Measurements from ENCODE around the gene CYBRD1.
"Not testable (repeated sequence)": the region's sequence is repeated elsewhere in the genome, so short reads cannot be mapped to it uniquely, and the experiment has no call there.

Gene CYBRD1

GRCh38 chr2:171516793-171517192, 5.5 kb upstream of the CYBRD1 start:
- DNase-seq (ENCODE audit: low spot score), result no peak

GRCh38 chr2:171520471-171520870, 1.8 kb upstream of the CYBRD1 start:
- no peak for DNase-seq (ENCODE audit: low spot score)

- DNase-seq (ENCODE audit: low spot score), result no peak
These were observed 768 bp upstream of the CYBRD1 start for GRCh38 chr2:171521361-171522051.

- peak; percentile 47 for DNase-seq (ENCODE audit: low spot score)
These were observed 464 bp downstream of the CYBRD1 start for GRCh38 chr2:171522788-171523087.

GRCh38 chr2:171523088-171524017, 1.1 kb downstream of the CYBRD1 start:
- peak; percentile 66 for DNase-seq (ENCODE audit: low spot score)

- DNase-seq (ENCODE audit: low spot score), result no peak
These were observed 1.7 kb downstream of the CYBRD1 start for GRCh38 chr2:171524018-171524401.

GRCh38 chr2:171529914-171530313, 7.6 kb downstream of the CYBRD1 start:
- DNase-seq (ENCODE audit: low spot score), result no peak

- no peak for DNase-seq (ENCODE audit: low spot score)
These were observed 8.1 kb downstream of the CYBRD1 start for GRCh38 chr2:171530378-171530777.

GRCh38 chr2:171530859-171531258, 8.6 kb downstream of the CYBRD1 start:
- DNase-seq (ENCODE audit: low spot score), result not testable (repeated sequence)

GRCh38 chr2:171531291-171531690, 9.0 kb downstream of the CYBRD1 start:
- DNase-seq (ENCODE audit: low spot score), result no peak

GRCh38 chr2:171531836-171532450, 9.7 kb downstream of the CYBRD1 start:
- DNase-seq (ENCODE audit: low spot score), result no peak

- no peak for DNase-seq (ENCODE audit: low spot score)
These were observed 11.1 kb downstream of the CYBRD1 start for GRCh38 chr2:171533331-171533730.

GRCh38 chr2:171535528-171535927, 13.3 kb downstream of the CYBRD1 start:
- not testable (repeated sequence) for DNase-seq (ENCODE audit: low spot score)

GRCh38 chr2:171540437-171540836, 18.2 kb downstream of the CYBRD1 start:
- no peak for DNase-seq (ENCODE audit: low spot score)

- no peak for DNase-seq (ENCODE audit: low spot score)
These were observed 19.1 kb downstream of the CYBRD1 start for GRCh38 chr2:171541202-171541887.

GRCh38 chr2:171545086-171545485, 22.8 kb downstream of the CYBRD1 start:
- DNase-seq (ENCODE audit: low spot score), result no peak

GRCh38 chr2:171547256-171547655, 25.0 kb downstream of the CYBRD1 start:
- DNase-seq (ENCODE audit: low spot score), result no peak

GRCh38 chr2:171547720-171548119, 25.4 kb downstream of the CYBRD1 start:
- DNase-seq (ENCODE audit: low spot score), result no peak

GRCh38 chr2:171550613-171551012, 28.3 kb downstream of the CYBRD1 start:
- no peak for DNase-seq (ENCODE audit: low spot score)

GRCh38 chr2:171551836-171552235, 29.6 kb downstream of the CYBRD1 start:
- DNase-seq (ENCODE audit: low spot score), result no peak

- DNase-seq (ENCODE audit: low spot score), result no peak
These were observed 31.0 kb downstream of the CYBRD1 start for GRCh38 chr2:171553236-171553635.

GRCh38 chr2:171553858-171554257, 31.6 kb downstream of the CYBRD1 start:
- peak; percentile 20 for DNase-seq (ENCODE audit: low spot score)

Measured in HuH-7 (cell line).